Measurements from ENCODE around the gene IGBP1.
"Not testable (repeated sequence)": the region's sequence is repeated elsewhere in the genome, so short reads cannot be mapped to it uniquely, and the experiment has no call there.

Gene IGBP1

GRCh38 chrX:70096052-70096451 is 37.2 kb upstream of the IGBP1 start:
- DNase-seq (ENCODE audit: low spot score): no peak
- TF ChIP-seq, protein P1, sequence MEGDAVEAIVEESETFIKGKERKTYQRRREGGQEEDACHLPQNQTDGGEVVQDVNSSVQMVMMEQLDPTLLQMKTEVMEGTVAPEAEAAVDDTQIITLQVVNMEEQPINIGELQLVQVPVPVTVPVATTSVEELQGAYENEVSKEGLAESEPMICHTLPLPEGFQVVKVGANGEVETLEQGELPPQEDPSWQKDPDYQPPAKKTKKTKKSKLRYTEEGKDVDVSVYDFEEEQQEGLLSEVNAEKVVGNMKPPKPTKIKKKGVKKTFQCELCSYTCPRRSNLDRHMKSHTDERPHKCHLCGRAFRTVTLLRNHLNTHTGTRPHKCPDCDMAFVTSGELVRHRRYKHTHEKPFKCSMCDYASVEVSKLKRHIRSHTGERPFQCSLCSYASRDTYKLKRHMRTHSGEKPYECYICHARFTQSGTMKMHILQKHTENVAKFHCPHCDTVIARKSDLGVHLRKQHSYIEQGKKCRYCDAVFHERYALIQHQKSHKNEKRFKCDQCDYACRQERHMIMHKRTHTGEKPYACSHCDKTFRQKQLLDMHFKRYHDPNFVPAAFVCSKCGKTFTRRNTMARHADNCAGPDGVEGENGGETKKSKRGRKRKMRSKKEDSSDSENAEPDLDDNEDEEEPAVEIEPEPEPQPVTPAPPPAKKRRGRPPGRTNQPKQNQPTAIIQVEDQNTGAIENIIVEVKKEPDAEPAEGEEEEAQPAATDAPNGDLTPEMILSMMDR (IDR thresholded peaks at IDR 0.05; ENCODE audit: borderline replicate concordance, control extremely low read depth, extremely low read depth, insufficient read depth, missing control alignments): no peak
- in situ Hi-C loops (cut with MboI; ENCODE audit: low sequenced_read_pairs, unreplicated experiment): no loop called here

DNA sequence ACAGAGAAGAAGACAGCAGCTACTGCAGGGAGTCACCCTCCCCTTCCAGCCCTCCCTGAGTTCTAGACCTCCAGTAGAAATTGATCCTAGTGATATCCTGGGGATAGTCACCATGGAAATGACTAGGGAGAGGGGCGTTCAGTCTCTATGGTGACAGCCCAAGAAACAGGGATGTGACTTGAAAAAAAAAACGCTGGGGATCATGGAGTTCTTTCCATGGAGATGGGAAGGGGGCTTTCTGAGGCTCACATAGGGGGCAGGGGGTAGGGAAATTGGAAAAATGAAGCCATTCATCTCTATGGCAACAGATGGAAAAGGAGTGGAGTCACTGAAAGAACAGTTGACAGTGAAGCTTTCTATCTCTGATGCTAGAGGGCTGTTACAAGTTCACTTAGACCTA is 28.0 kb upstream of the IGBP1 start:
- in situ Hi-C loops (cut with MboI; ENCODE audit: low sequenced_read_pairs, unreplicated experiment): no loop called here
- DNase-seq (ENCODE audit: low spot score): no peak
- TF ChIP-seq, protein P1 (IDR thresholded peaks at IDR 0.05; ENCODE audit: borderline replicate concordance, control extremely low read depth, extremely low read depth, insufficient read depth, missing control alignments): no peak

GRCh38 chrX:70111436-70112026 is 21.7 kb upstream of the IGBP1 start:
- in situ Hi-C loops (cut with MboI; ENCODE audit: low sequenced_read_pairs, unreplicated experiment); DNase-seq (ENCODE audit: low spot score): not testable (repeated sequence)

GRCh38 chrX:70117738-70118137 is 15.5 kb upstream of the IGBP1 start:
- DNase-seq (ENCODE audit: low spot score): no peak
- TF ChIP-seq, protein P1 (IDR thresholded peaks at IDR 0.05; ENCODE audit: borderline replicate concordance, control extremely low read depth, extremely low read depth, insufficient read depth, missing control alignments): no peak
- in situ Hi-C loops (cut with MboI; ENCODE audit: low sequenced_read_pairs, unreplicated experiment): no loop called here

DNA sequence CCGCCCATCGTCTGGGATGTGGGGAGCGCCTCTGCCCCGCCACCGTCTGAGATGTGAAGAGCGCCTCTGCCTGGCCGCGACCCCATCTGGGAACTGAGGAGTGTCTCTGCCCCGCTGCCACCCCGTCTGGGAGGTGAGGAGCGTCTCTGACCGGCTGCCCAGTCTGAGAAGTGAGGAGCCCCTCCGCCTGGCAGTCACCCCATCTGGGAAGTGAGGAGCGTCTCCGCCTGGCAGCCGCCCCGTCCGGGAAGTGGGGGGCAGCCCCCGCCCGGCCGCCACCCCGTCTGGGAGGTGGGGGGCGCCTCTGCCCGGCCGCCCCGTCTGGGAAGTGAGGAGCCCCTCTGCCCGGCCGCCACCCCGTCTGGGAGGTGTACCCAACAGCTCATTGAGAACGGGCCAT is 10.2 kb upstream of the IGBP1 start:
- in situ Hi-C loops (cut with MboI; ENCODE audit: low sequenced_read_pairs, unreplicated experiment); DNase-seq (ENCODE audit: low spot score): not testable (repeated sequence)

- TF ChIP-seq, protein P1 (IDR thresholded peaks at IDR 0.05; ENCODE audit: borderline replicate concordance, control extremely low read depth, extremely low read depth, insufficient read depth, missing control alignments): no peak
- in situ Hi-C loops (cut with MboI; ENCODE audit: low sequenced_read_pairs, unreplicated experiment): no loop called here
- DNase-seq (ENCODE audit: low spot score): no peak
These were observed 8.6 kb upstream of the IGBP1 start for GRCh38 chrX:70124678-70125077.

- in situ Hi-C loops (cut with MboI; ENCODE audit: low sequenced_read_pairs, unreplicated experiment): no loop called here
- DNase-seq (ENCODE audit: low spot score): no peak
- TF ChIP-seq, protein P1 (IDR thresholded peaks at IDR 0.05; ENCODE audit: borderline replicate concordance, control extremely low read depth, extremely low read depth, insufficient read depth, missing control alignments): no peak
These were observed 5.2 kb upstream of the IGBP1 start for GRCh38 chrX:70128071-70128470.

GRCh38 chrX:70129816-70130215 is 3.4 kb upstream of the IGBP1 start:
- in situ Hi-C loops (cut with MboI; ENCODE audit: low sequenced_read_pairs, unreplicated experiment): no loop called here
- TF ChIP-seq, protein P1 (IDR thresholded peaks at IDR 0.05; ENCODE audit: borderline replicate concordance, control extremely low read depth, extremely low read depth, insufficient read depth, missing control alignments): no peak
- DNase-seq (ENCODE audit: low spot score): no peak

All from GM13976 (cell line).